NK-92 (cell line): ENCODE data around the gene CLDN10.

Source experiments
- DNase-seq: peaks from one replicate; lab custom pipeline; 2025; ENCODE audit not compliant: unreplicated experiment; lab: John Stamatoyannopoulos, UW

The CLDN10 gene

DNA sequence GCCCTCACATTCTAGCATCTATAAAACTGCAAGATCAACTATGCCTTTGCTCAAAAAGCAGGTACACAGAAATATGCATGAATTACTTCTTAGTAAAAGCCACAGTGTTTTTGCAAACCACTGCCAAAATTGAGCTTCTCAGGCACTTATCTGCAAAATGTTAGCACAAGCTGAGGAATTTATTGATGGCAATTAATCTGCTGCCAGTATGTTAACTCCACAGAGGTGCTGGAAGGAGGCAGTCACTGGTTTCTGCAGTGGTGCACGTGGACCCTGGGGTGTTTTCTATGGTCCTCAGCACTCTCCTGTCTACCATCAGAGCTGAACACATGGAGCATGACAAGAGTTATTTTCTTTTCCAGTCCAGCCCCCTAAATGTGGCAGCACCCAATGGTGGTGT, 44.2 kb downstream of the CLDN10 start:
- no peak for DNase-seq

- no peak for DNase-seq
Observed at GRCh38 chr13:95601216-95601615, 48.7 kb downstream of the CLDN10 start.

DNA sequence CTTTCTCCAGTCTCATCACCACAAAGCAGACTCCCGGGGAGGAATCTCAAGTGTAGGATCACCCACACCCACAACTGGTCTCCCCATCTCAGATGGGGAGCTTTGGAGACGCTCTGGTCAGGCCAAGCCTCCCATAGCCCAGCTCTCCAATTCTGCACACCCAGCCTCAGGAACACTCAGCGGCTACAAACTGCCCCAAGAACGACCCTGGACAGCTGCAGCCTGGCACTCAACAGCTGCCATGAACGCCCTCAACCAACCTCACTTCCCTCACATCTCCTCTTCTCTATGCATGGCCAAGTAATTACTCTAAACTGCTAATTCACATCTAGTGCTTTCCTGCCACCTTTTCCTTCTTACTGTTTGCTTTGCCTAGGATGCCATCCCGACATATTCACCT, 49.4 kb downstream of the CLDN10 start:
- DNase-seq, result no peak

DNA sequence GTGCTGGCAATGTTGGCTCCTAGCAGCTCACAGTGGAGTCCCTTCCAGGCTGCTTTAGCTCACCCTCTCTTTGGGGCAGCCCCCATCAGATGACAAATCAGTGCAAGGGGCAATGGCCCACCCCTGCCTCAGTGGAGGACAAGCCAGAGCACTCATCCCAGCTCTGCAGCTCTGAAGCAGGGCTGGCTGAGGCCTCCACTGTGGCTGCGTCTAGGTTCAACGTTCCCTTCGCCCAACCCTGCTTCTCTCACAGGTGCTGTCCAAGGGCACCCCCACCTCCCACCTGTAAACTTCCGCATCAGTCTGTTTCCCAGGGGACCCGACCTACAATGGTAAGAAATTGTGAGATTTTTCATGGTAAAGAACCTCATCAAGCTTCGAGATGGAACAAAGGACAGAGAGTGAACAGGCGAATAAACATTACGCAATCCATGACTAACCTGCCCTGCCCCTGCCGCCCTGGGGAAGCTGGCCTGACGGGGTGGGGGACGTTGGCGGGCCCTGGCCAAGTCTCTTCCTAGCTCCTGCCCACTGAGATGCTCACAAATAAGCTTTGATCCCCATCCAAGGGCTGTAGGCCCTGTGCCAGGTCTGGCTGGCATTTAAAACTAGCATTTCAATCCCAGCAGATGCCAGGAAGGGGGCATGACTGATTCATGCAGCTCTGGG, 51.5 kb downstream of the CLDN10 start:
- DNase-seq, result no peak

DNA sequence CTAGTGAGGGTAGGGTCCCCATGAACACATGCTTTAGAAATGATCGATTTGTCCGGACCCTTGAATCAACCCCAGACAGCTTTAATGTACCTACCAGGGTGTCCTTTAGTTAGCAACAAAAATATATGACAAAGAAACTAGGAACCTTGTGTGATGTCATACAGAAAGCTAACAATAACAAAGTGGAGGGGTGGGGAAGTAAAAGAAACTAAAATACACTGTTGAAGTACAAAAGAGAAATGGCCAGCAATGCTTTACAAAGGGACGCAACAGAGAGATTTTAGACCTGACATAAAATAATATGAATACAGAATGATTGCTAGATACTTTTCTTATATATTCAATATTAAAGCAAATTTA, 52.0 kb downstream of the CLDN10 start:
- DNase-seq, result no peak

- DNase-seq, result no peak
Observed at GRCh38 chr13:95605448-95606125, 53.1 kb downstream of the CLDN10 start.

DNA sequence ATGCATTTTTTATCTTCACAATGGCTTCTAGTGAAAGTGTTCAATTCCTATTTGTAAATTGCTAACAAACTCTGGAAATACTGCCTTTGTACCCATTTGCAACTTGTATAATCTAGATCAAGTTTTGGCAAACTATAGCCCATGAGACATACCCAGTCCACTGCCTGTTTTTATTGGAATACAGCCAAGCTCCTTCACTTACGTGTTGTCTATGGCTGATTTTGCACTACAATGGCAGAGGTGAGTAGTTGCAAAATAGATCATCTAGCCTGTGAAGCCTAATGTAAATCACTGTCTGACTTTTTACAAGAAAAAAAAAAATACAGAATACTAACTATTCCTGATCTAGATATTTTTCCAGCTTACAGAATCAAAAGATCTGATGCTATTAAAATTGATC, 54.8 kb downstream of the CLDN10 start:
- no peak for DNase-seq

- no peak for DNase-seq
Observed at GRCh38 chr13:95608640-95609323, 56.3 kb downstream of the CLDN10 start.

DNA sequence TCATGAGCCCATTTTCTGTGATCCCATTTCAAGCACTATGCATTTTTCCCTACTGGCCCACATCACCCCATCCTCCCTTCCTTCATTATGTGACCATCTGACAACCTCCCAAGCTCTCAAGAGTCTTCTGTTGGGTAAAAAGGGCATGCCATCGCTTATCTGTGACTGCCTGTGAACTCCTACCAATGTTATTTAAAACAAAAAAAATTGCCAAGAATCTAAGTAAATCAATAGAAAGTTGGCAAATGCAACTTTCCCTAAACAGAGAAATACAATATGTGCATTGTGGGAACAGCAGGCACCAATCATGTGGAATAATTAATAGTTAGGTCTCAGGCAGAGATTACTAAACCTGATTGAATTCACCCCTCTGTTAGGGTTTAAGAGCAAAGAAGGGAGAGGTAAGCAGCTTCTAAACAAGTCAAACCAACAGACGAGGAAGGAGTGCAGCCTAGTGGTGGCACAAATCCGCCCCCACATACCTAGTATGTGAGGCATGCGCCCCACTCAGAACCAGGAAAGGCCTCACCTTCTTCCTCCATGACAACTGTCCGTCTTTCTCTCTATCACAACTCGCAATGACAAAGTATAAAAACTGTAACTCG, 62.2 kb downstream of the CLDN10 start:
- DNase-seq, result no peak

- DNase-seq, result no peak
Observed at GRCh38 chr13:95615539-95615938, 63.0 kb downstream of the CLDN10 start.

DNA sequence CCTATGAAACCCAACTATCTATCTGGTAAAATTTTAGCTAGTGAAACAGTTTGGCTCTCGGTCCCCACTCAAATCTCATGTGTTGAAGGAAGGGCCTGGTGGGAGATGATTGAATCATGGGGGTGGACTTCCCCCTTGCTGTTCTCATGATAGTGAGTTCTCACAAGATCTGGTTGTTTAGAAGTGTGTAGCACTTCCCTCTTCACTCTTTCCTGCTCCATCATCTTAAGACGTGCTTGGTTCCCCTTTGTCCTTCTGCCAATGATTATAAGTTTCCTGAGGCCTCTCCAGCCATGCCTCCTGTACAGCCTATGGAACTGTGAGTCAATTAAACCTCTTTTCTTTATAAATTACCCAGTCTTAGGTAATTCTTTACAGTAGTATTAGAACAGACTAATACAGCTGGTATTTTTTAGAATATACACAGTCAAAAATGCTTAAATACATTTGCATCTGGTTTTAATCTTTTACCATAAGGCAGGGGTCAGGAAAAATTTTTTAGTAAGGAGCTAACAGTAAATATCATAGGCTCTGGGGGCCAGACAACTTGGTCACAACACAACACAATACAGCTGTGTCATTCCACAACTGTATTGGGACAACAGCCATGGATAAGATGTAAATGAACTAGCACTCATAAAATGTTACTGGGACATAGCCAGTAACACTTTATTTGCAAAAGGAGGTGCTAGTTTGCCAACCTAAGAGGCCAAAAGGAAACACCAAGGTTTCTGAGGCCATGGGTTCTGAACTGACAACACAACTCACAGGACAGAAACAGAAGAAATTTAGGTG, 67.7 kb downstream of the CLDN10 start:
- DNase-seq, result no peak

DNA sequence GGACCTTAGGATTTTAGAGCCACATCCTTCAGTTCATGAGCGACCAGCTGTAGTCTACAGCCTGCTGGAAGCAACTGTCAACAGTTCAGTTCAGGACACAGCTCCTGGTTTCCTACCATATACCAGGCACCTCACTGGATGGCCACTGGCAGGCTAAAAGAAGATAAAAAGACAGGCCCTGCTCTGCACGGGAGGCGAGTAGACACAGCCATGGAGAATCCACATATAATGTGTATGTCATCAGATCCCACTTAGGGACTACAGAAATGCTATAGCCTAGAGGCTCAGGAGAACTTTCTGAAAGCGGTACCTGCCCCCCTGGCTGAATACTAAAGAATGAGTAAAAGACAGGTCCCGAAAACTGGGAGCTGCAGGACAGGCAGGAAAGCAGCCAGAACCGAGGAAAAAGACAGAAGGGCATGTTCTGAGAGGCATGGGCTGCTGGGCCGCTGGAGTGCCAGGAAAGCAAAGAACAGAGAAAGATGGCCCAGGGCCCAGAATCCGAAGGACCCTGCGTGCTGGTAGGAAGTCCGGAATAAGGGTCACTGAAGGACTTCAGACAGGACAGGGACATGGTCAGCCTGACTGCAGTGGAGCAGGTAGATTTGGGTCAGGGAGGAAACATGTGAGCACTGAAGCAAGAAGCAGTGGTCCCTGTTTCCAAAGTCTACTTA, 68.4 kb downstream of the CLDN10 start:
- no peak for DNase-seq

GRCh38 chr13:95623141-95623540, 70.6 kb downstream of the CLDN10 start:
- DNase-seq, result no peak

GRCh38 chr13:95624020-95624419, 71.5 kb downstream of the CLDN10 start:
- DNase-seq, result no peak

- no peak for DNase-seq
Observed at GRCh38 chr13:95626768-95627167, 74.2 kb downstream of the CLDN10 start.

GRCh38 chr13:95627590-95627989, 75.1 kb downstream of the CLDN10 start:
- DNase-seq, result no peak

DNA sequence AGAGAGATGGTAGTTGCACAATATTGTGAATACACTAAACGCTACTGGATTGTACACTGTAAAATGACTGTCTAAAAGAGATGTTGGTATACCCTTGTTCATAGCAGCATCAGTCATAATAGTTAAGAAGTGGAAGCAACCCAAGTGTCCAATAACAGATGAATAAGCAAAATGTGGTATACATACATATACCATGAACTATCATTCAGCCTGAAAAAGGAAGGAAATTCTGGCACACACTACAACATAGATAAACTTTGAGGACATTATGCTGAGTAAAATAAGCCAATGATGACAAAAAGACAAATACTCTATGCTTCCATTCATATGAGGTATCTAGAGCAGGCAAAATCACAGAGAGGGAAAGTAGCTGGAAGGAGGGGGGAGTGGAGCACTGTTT, 76.0 kb downstream of the CLDN10 start:
- DNase-seq, result no peak

DNA sequence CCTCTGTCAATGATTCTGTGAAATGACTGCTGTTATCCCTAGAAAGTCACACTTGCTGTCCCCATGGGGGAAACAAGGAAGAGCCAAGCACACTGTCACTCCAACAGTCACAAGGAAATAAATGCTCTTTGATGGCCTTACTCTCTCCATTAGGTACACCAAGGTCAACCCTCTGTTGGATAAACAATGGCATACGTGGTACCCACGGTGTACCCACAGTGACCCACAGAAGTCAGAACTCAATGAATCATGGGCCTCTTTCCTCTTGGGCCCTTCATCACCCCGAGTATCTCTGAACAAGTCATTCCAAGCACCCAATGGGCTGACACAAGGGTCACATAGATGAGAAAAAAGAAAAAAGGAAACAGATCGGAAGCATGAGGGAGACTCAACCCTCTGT, 76.6 kb downstream of the CLDN10 start:
- DNase-seq, result no peak
